Stimulated activated CD4-positive, alpha-beta T cell treated with anti-CD3 and anti-CD28 coated beads, Interleukin-12 subunit alpha, Interleukin-12 subunit beta, amount 100 ng/mL, for 4 hours (primary cell): ENCODE measurements around the gene RALGAPA2.

Experiments used
- DNase-seq: peaks from one replicate; pipeline ENCODE4 v3.0.0-alpha.2; 2020

The RALGAPA2 gene

GRCh38 chr20:20712474-20713243, at the start of gene RALGAPA2:
Gene RALGAPA2, minus strand, starts transcription at chr20:20712644. Its CDS starts 164 bp downstream, at chr20:20712480.
- DNase-seq = peak; percentile 98

- no peak for DNase-seq
Measured at GRCh38 chr20:20761301-20761700, 48.9 kb upstream of the RALGAPA2 start.

- no peak for DNase-seq
Measured at GRCh38 chr20:20759132-20759531, 46.7 kb upstream of the RALGAPA2 start.

- DNase-seq = no peak
Measured at GRCh38 chr20:20755674-20756319, 43.4 kb upstream of the RALGAPA2 start.

- no peak for DNase-seq
Measured at GRCh38 chr20:20755231-20755630, 42.8 kb upstream of the RALGAPA2 start.

GRCh38 chr20:20754714-20755113, 42.3 kb upstream of the RALGAPA2 start:
- DNase-seq = no peak

- DNase-seq = no peak
Measured at GRCh38 chr20:20752712-20753111, 40.3 kb upstream of the RALGAPA2 start.

- DNase-seq = no peak
Measured at GRCh38 chr20:20747298-20747697, 34.9 kb upstream of the RALGAPA2 start.

GRCh38 chr20:20744170-20744725, 31.8 kb upstream of the RALGAPA2 start:
- DNase-seq = no peak

- no peak for DNase-seq
Measured at GRCh38 chr20:20743511-20744169, 31.2 kb upstream of the RALGAPA2 start.

- no peak for DNase-seq
Measured at GRCh38 chr20:20741087-20742045, 28.9 kb upstream of the RALGAPA2 start.

- DNase-seq = no peak
Measured at GRCh38 chr20:20740541-20740940, 28.1 kb upstream of the RALGAPA2 start.

GRCh38 chr20:20737158-20737557, 24.7 kb upstream of the RALGAPA2 start:
- no peak for DNase-seq

- no peak for DNase-seq
Measured at GRCh38 chr20:20736303-20736702, 23.9 kb upstream of the RALGAPA2 start.

GRCh38 chr20:20734475-20734948, 22.1 kb upstream of the RALGAPA2 start:
- no peak for DNase-seq

GRCh38 chr20:20733943-20734342, 21.5 kb upstream of the RALGAPA2 start:
- no peak for DNase-seq

GRCh38 chr20:20732641-20733040, 20.2 kb upstream of the RALGAPA2 start:
- no peak for DNase-seq

GRCh38 chr20:20731945-20732296, 19.5 kb upstream of the RALGAPA2 start:
- no peak for DNase-seq

GRCh38 chr20:20731000-20731944, 18.8 kb upstream of the RALGAPA2 start:
- no peak for DNase-seq

- DNase-seq = no peak
Measured at GRCh38 chr20:20729563-20729962, 17.1 kb upstream of the RALGAPA2 start.

GRCh38 chr20:20721489-20721888, 9.0 kb upstream of the RALGAPA2 start:
- DNase-seq = no peak
